Parathyroid adenoma (tissue), 2 donors: Measurements from ENCODE around the gene PCNP.
"Not testable (repeated sequence)": the region's sequence is repeated elsewhere in the genome, so short reads cannot be mapped to it uniquely, and the experiment has no call there.

Experiments
- H2AFZ ChIP-seq: fragments of 300-600 bp; sonication (generic); one replicate; pipeline ENCODE4 v1.7.0; 2017; ENCODE audit warnings: antibody characterized with exemption, mild to moderate bottlenecking
- H3K27ac ChIP-seq: fragments of 300-600 bp; sonication (generic); one replicate; pipeline ENCODE4 v1.7.0; 2017
- H3K27me3 ChIP-seq: fragments of 300-600 bp; sonication (generic); one replicate; pipeline ENCODE4 v1.7.0; 2017; ENCODE audit warnings: low read length; ENCODE audit not compliant: control insufficient read depth, insufficient read depth
- H3K36me3 ChIP-seq: fragments of 300-600 bp; sonication (generic); one replicate; pipeline ENCODE4 v1.7.0; 2017; ENCODE audit warnings: low read length; ENCODE audit not compliant: control insufficient read depth, insufficient read depth
- H3K4me1 ChIP-seq: fragments of 300-600 bp; sonication (generic); one replicate; pipeline ENCODE4 v1.7.0; 2017; ENCODE audit warnings: control low read depth
- H3K4me2 ChIP-seq: fragments of 300-600 bp; sonication (generic); one replicate; pipeline ENCODE4 v1.7.0; 2017; ENCODE audit warnings: low read length
- H3K4me3 ChIP-seq: fragments of 300-600 bp; sonication (generic); one replicate; pipeline ENCODE4 v1.7.0; 2017; ENCODE audit warnings: low read depth, low read length
- H3K79me2 ChIP-seq: fragments of 300-600 bp; sonication (generic); one replicate; pipeline ENCODE4 v1.7.0; 2017; ENCODE audit warnings: control low read depth
- H3K9ac ChIP-seq: fragments of 300-600 bp; sonication (generic); one replicate; pipeline ENCODE4 v1.7.0; 2017; ENCODE audit warnings: mild to moderate bottlenecking
- H3K9me3 ChIP-seq: fragments of 300-600 bp; sonication (generic); one replicate; pipeline ENCODE4 v1.7.0; 2017; ENCODE audit warnings: low read length; ENCODE audit not compliant: control insufficient read depth
- TF ChIP-seq, protein P1 (sequence below): fragments of 300-600 bp; sonication (generic); IDR thresholded peaks from one replicate; pipeline ENCODE4 v1.7.0; 2017; ENCODE audit warnings: antibody characterized with exemption, mild to moderate bottlenecking
- donor health status: primary hyperparathyroidism.

Gene PCNP

DNA sequence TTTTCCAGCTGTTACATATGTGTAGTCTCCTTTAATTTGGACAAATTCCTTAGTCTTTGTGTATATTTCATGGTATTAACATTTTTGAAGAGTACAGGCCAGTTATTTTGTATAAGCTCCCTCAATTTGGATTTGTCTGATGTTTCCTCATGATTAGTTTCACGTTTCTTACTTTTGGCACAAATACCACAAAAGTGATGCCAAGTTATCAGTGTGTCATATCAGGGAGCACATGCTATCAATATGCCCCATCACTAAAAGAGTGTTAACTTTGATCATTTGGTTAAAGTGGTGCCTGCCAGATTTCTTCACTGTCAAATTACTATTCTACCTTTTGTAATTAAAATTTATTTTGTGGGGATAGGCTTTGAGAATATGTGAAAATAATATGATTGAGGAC, 14.6 kb downstream of the PCNP start:
- Histone ChIP-seq H3K4me2 (peak overlapping the region; percentile 39), H3K27ac (no peak overlapping the region), H3K27me3 (no peaks in the 10 kb centered on the region), H3K9me3 (no peaks in the 10 kb centered on the region), H3K9ac (no peak overlapping the region), H3K4me3 (no peak overlapping the region), H3K79me2 (peaks cover 14% of the 10 kb centered on the region), H3K4me1 (no peaks in the 10 kb centered on the region), H3K36me3 (no peaks in the 10 kb centered on the region), H2AFZ (no peak overlapping the region)
- TF ChIP-seq, protein P1, sequence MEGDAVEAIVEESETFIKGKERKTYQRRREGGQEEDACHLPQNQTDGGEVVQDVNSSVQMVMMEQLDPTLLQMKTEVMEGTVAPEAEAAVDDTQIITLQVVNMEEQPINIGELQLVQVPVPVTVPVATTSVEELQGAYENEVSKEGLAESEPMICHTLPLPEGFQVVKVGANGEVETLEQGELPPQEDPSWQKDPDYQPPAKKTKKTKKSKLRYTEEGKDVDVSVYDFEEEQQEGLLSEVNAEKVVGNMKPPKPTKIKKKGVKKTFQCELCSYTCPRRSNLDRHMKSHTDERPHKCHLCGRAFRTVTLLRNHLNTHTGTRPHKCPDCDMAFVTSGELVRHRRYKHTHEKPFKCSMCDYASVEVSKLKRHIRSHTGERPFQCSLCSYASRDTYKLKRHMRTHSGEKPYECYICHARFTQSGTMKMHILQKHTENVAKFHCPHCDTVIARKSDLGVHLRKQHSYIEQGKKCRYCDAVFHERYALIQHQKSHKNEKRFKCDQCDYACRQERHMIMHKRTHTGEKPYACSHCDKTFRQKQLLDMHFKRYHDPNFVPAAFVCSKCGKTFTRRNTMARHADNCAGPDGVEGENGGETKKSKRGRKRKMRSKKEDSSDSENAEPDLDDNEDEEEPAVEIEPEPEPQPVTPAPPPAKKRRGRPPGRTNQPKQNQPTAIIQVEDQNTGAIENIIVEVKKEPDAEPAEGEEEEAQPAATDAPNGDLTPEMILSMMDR = no peak

DNA sequence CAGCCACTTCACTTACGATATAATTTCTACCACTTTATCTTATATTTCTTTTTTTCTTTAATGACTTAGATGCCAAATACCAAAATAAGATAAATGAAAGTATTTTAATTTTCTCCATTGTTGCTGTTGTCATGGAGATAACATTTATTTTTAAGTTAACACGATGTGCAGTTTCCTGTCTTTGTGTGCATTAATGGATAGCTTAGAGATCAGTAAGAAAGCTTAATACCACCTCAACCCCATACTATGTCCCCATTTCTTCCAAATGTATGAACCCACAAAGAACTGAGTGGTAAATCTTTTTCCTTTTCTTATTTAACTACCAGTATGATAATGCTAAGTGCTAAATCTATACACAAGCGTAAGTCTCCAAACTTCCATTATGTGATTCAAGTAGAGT, 17.1 kb downstream of the PCNP start:
- Histone ChIP-seq H3K4me2 (no peak overlapping the region), H3K27me3 (no peaks in the 10 kb centered on the region), H3K4me3 (no peak overlapping the region), H3K9ac (no peak overlapping the region), H3K27ac (no peak overlapping the region), H3K4me1 (no peaks in the 10 kb centered on the region), H2AFZ (no peak overlapping the region), H3K36me3 (no peaks in the 10 kb centered on the region), H3K79me2 (peaks cover 3% of the 10 kb centered on the region), H3K9me3 (no peaks in the 10 kb centered on the region)
- TF ChIP-seq, protein P1 = no peak

DNA sequence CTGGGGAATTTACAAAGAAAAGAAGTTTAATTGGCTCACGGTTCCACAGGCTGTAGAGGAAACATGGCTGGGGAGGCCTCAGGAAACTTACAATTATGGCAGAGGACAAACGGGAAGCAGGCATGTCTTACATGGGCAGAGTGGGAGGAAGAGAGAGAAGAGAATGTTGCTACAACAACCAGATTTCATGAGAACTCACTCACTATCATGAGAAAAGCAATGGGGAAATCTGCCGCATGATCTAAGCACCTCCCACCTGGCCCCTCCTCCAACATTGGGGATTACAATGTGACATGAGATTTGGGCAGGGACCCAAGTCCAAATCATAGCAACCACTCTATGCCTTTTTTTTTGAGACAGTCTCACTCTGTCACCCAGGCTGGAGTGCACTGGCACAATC, 28.8 kb downstream of the PCNP start:
- H3K4me1 ChIP-seq = no peaks in the 10 kb centered on the region
- no peaks in the 10 kb centered on the region for H3K36me3 ChIP-seq
- H3K79me2 ChIP-seq = no peaks in the 10 kb centered on the region
- TF ChIP-seq, protein P1 = no peak
- H3K27ac ChIP-seq = no peak overlapping the region
- H3K4me2 ChIP-seq = no peak overlapping the region
- no peaks in the 10 kb centered on the region for H3K27me3 ChIP-seq
- no peak overlapping the region for H2AFZ ChIP-seq
- no peaks in the 10 kb centered on the region for H3K9me3 ChIP-seq
- no peak overlapping the region for H3K4me3 ChIP-seq
- H3K9ac ChIP-seq = no peak overlapping the region

DNA sequence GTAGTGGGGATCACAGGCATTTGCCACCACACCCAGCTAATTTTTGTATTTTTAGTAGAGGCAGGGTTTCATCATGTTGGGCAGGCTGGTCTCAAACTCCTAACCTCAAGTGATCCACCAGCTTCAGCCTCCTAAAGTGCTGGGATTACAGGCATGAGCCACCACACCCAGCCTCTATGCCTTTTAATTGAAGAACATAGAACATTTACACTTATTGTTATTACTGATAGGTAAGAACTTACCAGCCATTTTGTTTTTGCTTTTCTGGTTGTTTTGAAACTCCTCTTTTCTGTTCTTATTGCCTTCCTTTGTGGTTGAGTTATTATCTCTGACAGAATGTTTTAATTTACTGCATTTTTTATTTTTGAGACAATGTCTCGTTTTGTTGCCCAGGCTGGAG, 29.2 kb downstream of the PCNP start:
- TF ChIP-seq, protein P1 = no peak
- Histone ChIP-seq H3K9ac (no peak overlapping the region), H3K27ac (no peak overlapping the region), H3K27me3 (no peaks in the 10 kb centered on the region), H3K79me2 (no peaks in the 10 kb centered on the region), H3K4me2 (no peak overlapping the region), H2AFZ (no peak overlapping the region), H3K4me3 (no peak overlapping the region), H3K36me3 (no peaks in the 10 kb centered on the region), H3K4me1 (no peaks in the 10 kb centered on the region), H3K9me3 (no peaks in the 10 kb centered on the region)

DNA sequence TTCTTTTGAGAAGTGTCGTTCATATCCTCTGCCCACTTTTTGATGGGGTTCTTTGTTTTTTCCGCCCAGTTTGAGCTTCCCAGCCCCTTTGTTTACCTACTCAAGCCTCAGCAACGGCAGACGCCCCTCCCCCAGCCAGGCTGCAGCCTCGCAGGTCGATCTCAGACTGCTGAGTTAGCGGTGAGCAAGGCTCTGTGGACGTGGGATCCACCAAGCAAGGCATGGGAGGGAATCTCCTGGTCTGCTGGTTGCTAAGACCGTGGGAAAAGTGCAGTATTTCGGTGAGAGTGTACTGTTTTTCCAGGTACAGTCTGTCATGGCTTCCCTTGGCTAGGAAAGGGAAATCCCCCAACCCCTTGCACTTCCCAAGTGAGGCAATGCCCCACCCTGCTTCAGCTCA, 31.4 kb downstream of the PCNP start:
- not testable (repeated sequence) for H3K4me3 ChIP-seq, H3K9me3 ChIP-seq, H3K27me3 ChIP-seq, H2AFZ ChIP-seq, H3K4me2 ChIP-seq, H3K27ac ChIP-seq, H3K36me3 ChIP-seq, H3K79me2 ChIP-seq, H3K4me1 ChIP-seq, H3K9ac ChIP-seq
